WTC11 (cell line): Measurements from ENCODE around the gene PFN1. TPM values are rescaled to one million over a fixed set of nuclear protein-coding genes. Genes with fewer than 3 reads are reported as not detected.

Experiments used
- ATAC-seq: fragments of 200-7000 bp; cut with Tn5 transposase; 2 replicates; pipeline ENCODE4 v1.10.0; 2021; ENCODE audit warnings: mild to moderate bottlenecking, moderate library complexity
- CTCF ChIA-PET: fragments of 300-600 bp; sonication (Branson Sonifier 250); formaldehyde crosslinking; loops from one replicate; lab custom pipeline; 2021; ENCODE audit warnings: antibody characterized with exemption; lab: Charles Lee
- POLR2A ChIA-PET: fragments of 350-600 bp; sonication (Branson Sonifier 250); formaldehyde crosslinking; loops from one replicate; lab custom pipeline; 2021; ENCODE audit warnings: antibody characterized with exemption; lab: Charles Lee
- DNase-seq: peaks from one replicate; pipeline ENCODE4 v3.0.0; 2021; ENCODE audit warnings: low spot score
- H3K27ac Mint-ChIP-seq: 2 replicates; pipeline ENCODE4 v1.8.0; 2021; ENCODE audit warnings: mixed read lengths
- H3K27me3 Mint-ChIP-seq: 2 replicates; pipeline ENCODE4 v1.8.0; 2021; ENCODE audit warnings: low read depth, mild to moderate bottlenecking, moderate library complexity, mixed read lengths
- H3K36me3 Mint-ChIP-seq: 2 replicates; pipeline ENCODE4 v1.8.0; 2021; ENCODE audit warnings: mixed read lengths
- H3K4me1 Mint-ChIP-seq: 2 replicates; pipeline ENCODE4 v1.8.0; 2022; ENCODE audit warnings: mixed read lengths
- H3K4me3 Mint-ChIP-seq: 2 replicates; pipeline ENCODE4 v1.8.0; 2021; ENCODE audit warnings: mild to moderate bottlenecking, moderate library complexity, mixed read lengths
- H3K9me3 Mint-ChIP-seq: 2 replicates; pipeline ENCODE4 v1.8.0; 2021; ENCODE audit warnings: mixed read lengths
- CREM ChIP-seq: sonication (generic); formaldehyde crosslinking; IDR thresholded peaks from 2 replicates; pipeline ENCODE4 v1.8.1; 2022; ENCODE audit warnings: mild to moderate bottlenecking, missing genetic modification reagents, moderate library complexity
- FOXK1 ChIP-seq: sonication (generic); formaldehyde crosslinking; IDR thresholded peaks from 2 replicates; pipeline ENCODE4 v1.8.0; 2022; ENCODE audit warnings: mild to moderate bottlenecking, moderate library complexity, missing genetic modification reagents
- GABPB1 ChIP-seq: sonication (generic); formaldehyde crosslinking; IDR thresholded peaks from 2 replicates; pipeline ENCODE4 v1.8.1; 2023; ENCODE audit warnings: mild to moderate bottlenecking, missing genetic modification reagents
- JUN ChIP-seq: sonication (generic); formaldehyde crosslinking; IDR thresholded peaks from 2 replicates; pipeline ENCODE4 v1.8.0; 2023; ENCODE audit warnings: mild to moderate bottlenecking, missing genetic modification reagents
- NFE2L1 ChIP-seq: sonication (generic); formaldehyde crosslinking; IDR thresholded peaks from 2 replicates; pipeline ENCODE4 v1.8.1; 2023; ENCODE audit warnings: missing genetic modification reagents
- NR3C1 ChIP-seq: sonication (generic); formaldehyde crosslinking; conservative IDR thresholded peaks from 2 replicates; pipeline ENCODE4 v1.8.1; 2023; ENCODE audit warnings: low read depth, mild to moderate bottlenecking, missing genetic modification reagents
- ZBTB21 ChIP-seq: sonication (generic); formaldehyde crosslinking; IDR thresholded peaks from 2 replicates; pipeline ENCODE4 v1.8.1; 2023; ENCODE audit warnings: mild to moderate bottlenecking, missing genetic modification reagents, borderline replicate concordance
- ZNF121 ChIP-seq: sonication (generic); formaldehyde crosslinking; IDR thresholded peaks from 2 replicates; pipeline ENCODE4 v1.8.0; 2023; ENCODE audit warnings: missing genetic modification reagents
- ZNF317 ChIP-seq: sonication (generic); formaldehyde crosslinking; IDR thresholded peaks from 2 replicates; pipeline ENCODE4 v1.8.1; 2023; ENCODE audit warnings: low read depth, mild to moderate bottlenecking, moderate library complexity, missing genetic modification reagents, borderline replicate concordance
- ZNF671 ChIP-seq: fragments of 250-450 bp; sonication (Bioruptor Pico); IDR thresholded peaks from 2 replicates; pipeline ENCODE4 v1.8.0; 2021; ENCODE audit warnings: mild to moderate bottlenecking
- total RNA-seq: library from RNA; stranded (reverse); gene quantifications from 3 replicates; pipeline ENCODE4 v1.2.3, GENCODE V29; 2021
- TF ChIP-seq, protein P1 (sequence below): sonication (generic); formaldehyde crosslinking; IDR thresholded peaks from 2 replicates; pipeline ENCODE4 v1.8.0; 2023; ENCODE audit warnings: missing genetic modification reagents, mild to moderate bottlenecking, borderline replicate concordance
- TF ChIP-seq, protein P2 (sequence below): sonication (generic); formaldehyde crosslinking; IDR thresholded peaks from 2 replicates; pipeline ENCODE4 v1.8.1; 2023; ENCODE audit warnings: mild to moderate bottlenecking, missing genetic modification reagents, moderate library complexity
- TF ChIP-seq, protein P3 (sequence below): sonication (generic); formaldehyde crosslinking; IDR thresholded peaks from 2 replicates; pipeline ENCODE4 v1.8.1; 2022; ENCODE audit warnings: low read depth, mild to moderate bottlenecking, moderate library complexity, missing genetic modification reagents, borderline replicate concordance
- TF ChIP-seq, protein P4 (sequence below): sonication (generic); formaldehyde crosslinking; IDR thresholded peaks from 2 replicates; pipeline ENCODE4 v1.8.1; 2022; ENCODE audit warnings: missing genetic modification reagents, borderline replicate concordance
- TF ChIP-seq, protein P5 (sequence below): sonication (generic); formaldehyde crosslinking; conservative IDR thresholded peaks from 2 replicates; pipeline ENCODE4 v1.8.1; 2022; ENCODE audit warnings: mild to moderate bottlenecking, missing genetic modification reagents
- TF ChIP-seq, protein P6 (sequence below): sonication (generic); formaldehyde crosslinking; IDR thresholded peaks from 2 replicates; pipeline ENCODE4 v1.8.1; 2023; ENCODE audit warnings: mild to moderate bottlenecking, moderate library complexity, missing genetic modification reagents
- TF ChIP-seq, protein P7 (sequence below): sonication (generic); formaldehyde crosslinking; IDR thresholded peaks from 2 replicates; pipeline ENCODE4 v1.8.0; 2022; ENCODE audit warnings: mild to moderate bottlenecking, missing genetic modification reagents
- TF ChIP-seq, protein P8 (sequence below): sonication (generic); formaldehyde crosslinking; IDR thresholded peaks from 2 replicates; pipeline ENCODE4 v1.8.0; 2023; ENCODE audit warnings: mild to moderate bottlenecking, missing genetic modification reagents

The PFN1 gene
- total RNA-seq, 1 experiment from 2014 or later, result 1,289 TPM

DNA sequence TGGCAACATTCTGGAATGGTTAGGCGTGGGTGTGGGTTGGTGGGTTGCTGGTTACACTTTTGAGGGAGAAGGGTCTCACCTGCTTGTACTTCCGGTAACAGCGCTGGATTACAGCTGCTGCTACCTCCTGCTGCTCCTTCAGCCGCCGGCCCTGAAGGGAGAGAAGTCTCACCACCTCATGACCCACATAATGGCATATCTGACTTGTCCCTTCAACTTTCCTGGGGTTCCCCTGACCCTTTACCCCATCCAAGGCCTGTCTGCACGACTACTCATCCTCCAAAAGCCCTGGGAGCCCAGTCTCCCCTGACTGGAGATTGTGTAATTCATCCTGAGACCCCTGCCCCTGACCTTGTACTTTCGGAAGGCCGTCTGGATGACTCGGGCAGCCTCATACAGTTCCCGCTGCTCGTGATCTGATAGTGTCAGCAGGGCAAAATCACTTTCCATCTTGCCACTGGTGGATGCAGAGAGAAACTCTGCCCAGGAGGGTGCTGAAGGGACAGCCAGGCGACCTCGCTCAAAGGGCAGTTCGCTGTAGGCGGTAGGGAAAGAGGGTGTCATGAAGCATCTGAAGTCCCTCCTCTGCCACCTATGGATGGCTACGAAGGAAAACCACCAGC is 21.3 kb upstream of the PFN1 start (continued):
- TF ChIP-seq, protein P1, sequence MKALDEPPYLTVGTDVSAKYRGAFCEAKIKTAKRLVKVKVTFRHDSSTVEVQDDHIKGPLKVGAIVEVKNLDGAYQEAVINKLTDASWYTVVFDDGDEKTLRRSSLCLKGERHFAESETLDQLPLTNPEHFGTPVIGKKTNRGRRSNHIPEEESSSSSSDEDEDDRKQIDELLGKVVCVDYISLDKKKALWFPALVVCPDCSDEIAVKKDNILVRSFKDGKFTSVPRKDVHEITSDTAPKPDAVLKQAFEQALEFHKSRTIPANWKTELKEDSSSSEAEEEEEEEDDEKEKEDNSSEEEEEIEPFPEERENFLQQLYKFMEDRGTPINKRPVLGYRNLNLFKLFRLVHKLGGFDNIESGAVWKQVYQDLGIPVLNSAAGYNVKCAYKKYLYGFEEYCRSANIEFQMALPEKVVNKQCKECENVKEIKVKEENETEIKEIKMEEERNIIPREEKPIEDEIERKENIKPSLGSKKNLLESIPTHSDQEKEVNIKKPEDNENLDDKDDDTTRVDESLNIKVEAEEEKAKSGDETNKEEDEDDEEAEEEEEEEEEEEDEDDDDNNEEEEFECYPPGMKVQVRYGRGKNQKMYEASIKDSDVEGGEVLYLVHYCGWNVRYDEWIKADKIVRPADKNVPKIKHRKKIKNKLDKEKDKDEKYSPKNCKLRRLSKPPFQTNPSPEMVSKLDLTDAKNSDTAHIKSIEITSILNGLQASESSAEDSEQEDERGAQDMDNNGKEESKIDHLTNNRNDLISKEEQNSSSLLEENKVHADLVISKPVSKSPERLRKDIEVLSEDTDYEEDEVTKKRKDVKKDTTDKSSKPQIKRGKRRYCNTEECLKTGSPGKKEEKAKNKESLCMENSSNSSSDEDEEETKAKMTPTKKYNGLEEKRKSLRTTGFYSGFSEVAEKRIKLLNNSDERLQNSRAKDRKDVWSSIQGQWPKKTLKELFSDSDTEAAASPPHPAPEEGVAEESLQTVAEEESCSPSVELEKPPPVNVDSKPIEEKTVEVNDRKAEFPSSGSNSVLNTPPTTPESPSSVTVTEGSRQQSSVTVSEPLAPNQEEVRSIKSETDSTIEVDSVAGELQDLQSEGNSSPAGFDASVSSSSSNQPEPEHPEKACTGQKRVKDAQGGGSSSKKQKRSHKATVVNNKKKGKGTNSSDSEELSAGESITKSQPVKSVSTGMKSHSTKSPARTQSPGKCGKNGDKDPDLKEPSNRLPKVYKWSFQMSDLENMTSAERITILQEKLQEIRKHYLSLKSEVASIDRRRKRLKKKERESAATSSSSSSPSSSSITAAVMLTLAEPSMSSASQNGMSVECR (CRISPR knock-in tag), result no peak
- TF ChIP-seq ZBTB21 (CRISPR knock-in tag), result no peak
- TF ChIP-seq ZNF317, result no peak
- TF ChIP-seq, protein P2, sequence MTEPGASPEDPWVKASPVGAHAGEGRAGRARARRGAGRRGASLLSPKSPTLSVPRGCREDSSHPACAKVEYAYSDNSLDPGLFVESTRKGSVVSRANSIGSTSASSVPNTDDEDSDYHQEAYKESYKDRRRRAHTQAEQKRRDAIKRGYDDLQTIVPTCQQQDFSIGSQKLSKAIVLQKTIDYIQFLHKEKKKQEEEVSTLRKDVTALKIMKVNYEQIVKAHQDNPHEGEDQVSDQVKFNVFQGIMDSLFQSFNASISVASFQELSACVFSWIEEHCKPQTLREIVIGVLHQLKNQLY (CRISPR knock-in tag), result no peak
- no peak for TF ChIP-seq ZNF671
- TF ChIP-seq, protein P3, sequence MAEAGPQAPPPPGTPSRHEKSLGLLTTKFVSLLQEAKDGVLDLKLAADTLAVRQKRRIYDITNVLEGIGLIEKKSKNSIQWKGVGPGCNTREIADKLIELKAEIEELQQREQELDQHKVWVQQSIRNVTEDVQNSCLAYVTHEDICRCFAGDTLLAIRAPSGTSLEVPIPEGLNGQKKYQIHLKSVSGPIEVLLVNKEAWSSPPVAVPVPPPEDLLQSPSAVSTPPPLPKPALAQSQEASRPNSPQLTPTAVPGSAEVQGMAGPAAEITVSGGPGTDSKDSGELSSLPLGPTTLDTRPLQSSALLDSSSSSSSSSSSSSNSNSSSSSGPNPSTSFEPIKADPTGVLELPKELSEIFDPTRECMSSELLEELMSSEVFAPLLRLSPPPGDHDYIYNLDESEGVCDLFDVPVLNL (CRISPR knock-in tag), result no peak

DNA sequence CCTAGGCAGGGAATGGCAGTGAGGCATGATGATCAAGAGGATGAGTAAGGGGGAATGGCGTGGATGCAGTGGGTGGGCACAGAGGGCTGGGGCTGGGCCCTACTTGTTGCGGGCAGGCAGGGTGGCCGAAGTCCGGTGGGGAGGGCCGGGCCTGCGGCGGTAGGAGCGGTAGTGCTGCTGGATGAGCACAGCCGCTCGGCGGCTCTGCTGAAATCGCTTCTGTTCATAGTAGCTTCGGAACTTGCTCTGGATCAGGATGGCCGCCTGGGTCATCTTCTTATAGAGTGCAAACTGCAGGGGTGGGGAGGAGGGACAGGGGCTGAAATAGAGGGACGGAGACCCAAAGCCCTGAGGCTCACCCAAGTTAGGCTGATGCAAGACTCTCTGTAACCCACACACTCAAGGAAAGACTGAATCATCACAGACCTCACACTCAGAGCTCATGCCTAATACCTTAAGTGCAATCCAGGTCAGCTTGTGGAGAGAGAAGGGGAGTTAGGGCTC is 20.8 kb upstream of the PFN1 start:
- Mint-ChIP-seq H3K27me3 (peaks cover 28% of the 10 kb centered on the region), H3K36me3 (peaks cover 20% of the 10 kb centered on the region), H3K9me3 (peaks cover 13% of the 10 kb centered on the region), H3K4me1 (peaks cover 31% of the 10 kb centered on the region), H3K27ac (peak overlapping the region; percentile 80)
- no peak for DNase-seq
- TF ChIP-seq NFE2L1 (CRISPR knock-in tag) (no peak), GABPB1 (CRISPR knock-in tag) (peak; percentile 93), JUN (no peak), ZNF121 (no peak), NR3C1 (CRISPR knock-in tag) (no peak), CREM (CRISPR knock-in tag) (no peak), FOXK1 (no peak), ZNF317 (no peak), ZNF671 (no peak)
- TF ChIP-seq, protein P4, sequence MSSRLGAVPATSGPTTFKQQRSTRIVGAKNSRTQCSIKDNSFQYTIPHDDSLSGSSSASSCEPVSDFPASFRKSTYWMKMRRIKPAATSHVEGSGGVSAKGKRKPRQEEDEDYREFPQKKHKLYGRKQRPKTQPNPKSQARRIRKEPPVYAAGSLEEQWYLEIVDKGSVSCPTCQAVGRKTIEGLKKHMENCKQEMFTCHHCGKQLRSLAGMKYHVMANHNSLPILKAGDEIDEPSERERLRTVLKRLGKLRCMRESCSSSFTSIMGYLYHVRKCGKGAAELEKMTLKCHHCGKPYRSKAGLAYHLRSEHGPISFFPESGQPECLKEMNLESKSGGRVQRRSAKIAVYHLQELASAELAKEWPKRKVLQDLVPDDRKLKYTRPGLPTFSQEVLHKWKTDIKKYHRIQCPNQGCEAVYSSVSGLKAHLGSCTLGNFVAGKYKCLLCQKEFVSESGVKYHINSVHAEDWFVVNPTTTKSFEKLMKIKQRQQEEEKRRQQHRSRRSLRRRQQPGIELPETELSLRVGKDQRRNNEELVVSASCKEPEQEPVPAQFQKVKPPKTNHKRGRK (CRISPR knock-in tag), result no peak
- TF ChIP-seq, protein P5, sequence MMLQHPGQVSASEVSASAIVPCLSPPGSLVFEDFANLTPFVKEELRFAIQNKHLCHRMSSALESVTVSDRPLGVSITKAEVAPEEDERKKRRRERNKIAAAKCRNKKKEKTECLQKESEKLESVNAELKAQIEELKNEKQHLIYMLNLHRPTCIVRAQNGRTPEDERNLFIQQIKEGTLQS (CRISPR knock-in tag), result no peak
- TF ChIP-seq, protein P6, sequence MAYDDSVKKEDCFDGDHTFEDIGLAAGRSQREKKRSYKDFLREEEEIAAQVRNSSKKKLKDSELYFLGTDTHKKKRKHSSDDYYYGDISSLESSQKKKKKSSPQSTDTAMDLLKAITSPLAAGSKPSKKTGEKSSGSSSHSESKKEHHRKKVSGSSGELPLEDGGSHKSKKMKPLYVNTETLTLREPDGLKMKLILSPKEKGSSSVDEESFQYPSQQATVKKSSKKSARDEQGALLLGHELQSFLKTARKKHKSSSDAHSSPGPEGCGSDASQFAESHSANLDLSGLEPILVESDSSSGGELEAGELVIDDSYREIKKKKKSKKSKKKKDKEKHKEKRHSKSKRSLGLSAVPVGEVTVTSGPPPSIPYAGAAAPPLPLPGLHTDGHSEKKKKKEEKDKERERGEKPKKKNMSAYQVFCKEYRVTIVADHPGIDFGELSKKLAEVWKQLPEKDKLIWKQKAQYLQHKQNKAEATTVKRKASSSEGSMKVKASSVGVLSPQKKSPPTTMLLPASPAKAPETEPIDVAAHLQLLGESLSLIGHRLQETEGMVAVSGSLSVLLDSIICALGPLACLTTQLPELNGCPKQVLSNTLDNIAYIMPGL (CRISPR knock-in tag), result no peak
- TF ChIP-seq, protein P7, sequence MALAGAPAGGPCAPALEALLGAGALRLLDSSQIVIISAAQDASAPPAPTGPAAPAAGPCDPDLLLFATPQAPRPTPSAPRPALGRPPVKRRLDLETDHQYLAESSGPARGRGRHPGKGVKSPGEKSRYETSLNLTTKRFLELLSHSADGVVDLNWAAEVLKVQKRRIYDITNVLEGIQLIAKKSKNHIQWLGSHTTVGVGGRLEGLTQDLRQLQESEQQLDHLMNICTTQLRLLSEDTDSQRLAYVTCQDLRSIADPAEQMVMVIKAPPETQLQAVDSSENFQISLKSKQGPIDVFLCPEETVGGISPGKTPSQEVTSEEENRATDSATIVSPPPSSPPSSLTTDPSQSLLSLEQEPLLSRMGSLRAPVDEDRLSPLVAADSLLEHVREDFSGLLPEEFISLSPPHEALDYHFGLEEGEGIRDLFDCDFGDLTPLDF (CRISPR knock-in tag), result no peak
- TF ChIP-seq, protein P8, sequence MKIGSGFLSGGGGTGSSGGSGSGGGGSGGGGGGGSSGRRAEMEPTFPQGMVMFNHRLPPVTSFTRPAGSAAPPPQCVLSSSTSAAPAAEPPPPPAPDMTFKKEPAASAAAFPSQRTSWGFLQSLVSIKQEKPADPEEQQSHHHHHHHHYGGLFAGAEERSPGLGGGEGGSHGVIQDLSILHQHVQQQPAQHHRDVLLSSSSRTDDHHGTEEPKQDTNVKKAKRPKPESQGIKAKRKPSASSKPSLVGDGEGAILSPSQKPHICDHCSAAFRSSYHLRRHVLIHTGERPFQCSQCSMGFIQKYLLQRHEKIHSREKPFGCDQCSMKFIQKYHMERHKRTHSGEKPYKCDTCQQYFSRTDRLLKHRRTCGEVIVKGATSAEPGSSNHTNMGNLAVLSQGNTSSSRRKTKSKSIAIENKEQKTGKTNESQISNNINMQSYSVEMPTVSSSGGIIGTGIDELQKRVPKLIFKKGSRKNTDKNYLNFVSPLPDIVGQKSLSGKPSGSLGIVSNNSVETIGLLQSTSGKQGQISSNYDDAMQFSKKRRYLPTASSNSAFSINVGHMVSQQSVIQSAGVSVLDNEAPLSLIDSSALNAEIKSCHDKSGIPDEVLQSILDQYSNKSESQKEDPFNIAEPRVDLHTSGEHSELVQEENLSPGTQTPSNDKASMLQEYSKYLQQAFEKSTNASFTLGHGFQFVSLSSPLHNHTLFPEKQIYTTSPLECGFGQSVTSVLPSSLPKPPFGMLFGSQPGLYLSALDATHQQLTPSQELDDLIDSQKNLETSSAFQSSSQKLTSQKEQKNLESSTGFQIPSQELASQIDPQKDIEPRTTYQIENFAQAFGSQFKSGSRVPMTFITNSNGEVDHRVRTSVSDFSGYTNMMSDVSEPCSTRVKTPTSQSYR, result 0 out of 2 replicates have a peak, but pooled peaks have one; percentile 24
- TF ChIP-seq, all 79 proteins: peak for 2
- CTCF ChIA-PET, result interaction anchor here (1.0 to 3.2 kb wide), 8 partner anchors 11 to 69 kb away, joined by 3 to 49 read pairs (median 10); partner anchors contain the start of genes CAMTA2, ENO3 and INCA1
- no peak for ATAC-seq
- no peak overlapping the region for H3K4me3 Mint-ChIP-seq
- POLR2A ChIA-PET, result interaction anchor here (0.5 to 4.8 kb wide), 5 partner anchors 22 to 69 kb away, joined by 3 to 45 read pairs (median 6); partner anchors contain the start of genes PFN1, RNF167 and SLC25A11
